GM15510 (cell line): ENCODE data around the gene ANKRD18B.
"Not testable (repeated sequence)": the region's sequence is repeated elsewhere in the genome, so short reads cannot be mapped to it uniquely, and the experiment has no call there.

ENCODE experiments used
- POLR2A ChIP-seq: IDR thresholded peaks from 3 replicates; pipeline ENCODE4 v1.6.1; 2011; ENCODE audit warnings: borderline replicate concordance; ENCODE audit not compliant: insufficient read length; ENCODE audit errors: extremely low read depth

The ANKRD18B gene

GRCh38 chr9:33523397-33524305 is at the start of gene ANKRD18B:
TSS of gene ANKRD18B (plus strand) at chr9:33524251. CDS start at chr9:33524490, 239 bp downstream.
- not testable (repeated sequence) for TF ChIP-seq POLR2A

- TF ChIP-seq POLR2A, result no peak
Measured at GRCh38 chr9:33475357-33475756, 48.7 kb upstream of the ANKRD18B start.

GRCh38 chr9:33476503-33476902 is 47.5 kb upstream of the ANKRD18B start:
- no peak for TF ChIP-seq POLR2A

- no peak for TF ChIP-seq POLR2A
Measured at GRCh38 chr9:33480106-33480505, 43.9 kb upstream of the ANKRD18B start.

- TF ChIP-seq POLR2A, result no peak
Measured at GRCh38 chr9:33480976-33481375, 43.1 kb upstream of the ANKRD18B start.

GRCh38 chr9:33489066-33489465 is 35.0 kb upstream of the ANKRD18B start:
- TF ChIP-seq POLR2A, result no peak

- TF ChIP-seq POLR2A, result no peak
Measured at GRCh38 chr9:33498387-33498786, 25.7 kb upstream of the ANKRD18B start.

- no peak for TF ChIP-seq POLR2A
Measured at GRCh38 chr9:33506626-33507370, 17.3 kb upstream of the ANKRD18B start.

GRCh38 chr9:33510262-33511183 is 13.5 kb upstream of the ANKRD18B start:
- no peak for TF ChIP-seq POLR2A

- TF ChIP-seq POLR2A, result no peak
Measured at GRCh38 chr9:33517373-33517772, 6.7 kb upstream of the ANKRD18B start.

GRCh38 chr9:33524306-33524947 is 376 bp downstream of the ANKRD18B start:
- no peak for TF ChIP-seq POLR2A

- TF ChIP-seq POLR2A, result no peak
Measured at GRCh38 chr9:33535541-33535940, 11.5 kb downstream of the ANKRD18B start.

GRCh38 chr9:33611358-33611757 is 87.3 kb downstream of the ANKRD18B start:
- no peak for TF ChIP-seq POLR2A
